ENCODE results near the gene DSEL. TPM values are rescaled to one million over a fixed set of nuclear protein-coding genes. Genes with fewer than 3 reads are reported as not detected.

Gene DSEL
- total and polyA plus RNA-seq, 12 donors: 1.0 to 11.5 (median 4.2) TPM

GRCh38 chr18:67525328-67526099 lies 9.0 kb upstream of the DSEL start:
- intact Hi-C loops (cut with DNase I): no loop called here
- Histone ChIP-seq H3K4me3 (no peak overlapping the region), H3K4me1 (replicated peaks in 1 of 2) (peaks cover 0 to 16% of the 10 kb centered on the region in 2 donors), H3K36me3 (replicated peaks in 1 of 2) (no peaks in the 10 kb centered on the region), H3K27ac (peak overlapping the region in 2 of 5 donors; percentile 15 to 64), H3K9me3 (replicated peaks in 1 of 3) (no peaks in the 10 kb centered on the region), H3K27me3 (no peaks in the 10 kb centered on the region)
- peak; percentile 54 to 86 (median 78) for DNase-seq
- TF ChIP-seq CTCF (IDR thresholded peaks at IDR 0.05) (no peak), POLR2A (IDR thresholded peaks at IDR 0.05) (no peak)
- WGBS, 4 donors: 38 to 63% (median 50%) methylated on average over 3 of the region's 3 CpGs

GRCh38 chr18:67520351-67520921 lies 3.9 kb upstream of the DSEL start:
- Histone ChIP-seq H3K4me1 (replicated peaks in 1 of 2) (peaks cover 6 to 16% of the 10 kb centered on the region in 2 donors), H3K27ac (no peak overlapping the region), H3K9me3 (replicated peaks in 1 of 3) (no peaks in the 10 kb centered on the region), H3K4me3 (no peak overlapping the region), H3K27me3 (no peaks in the 10 kb centered on the region), H3K36me3 (replicated peaks in 1 of 2) (no peaks in the 10 kb centered on the region)
- no peak for TF ChIP-seq CTCF (IDR thresholded peaks at IDR 0.05)
- intact Hi-C loops (cut with DNase I): no loop called here
- DNase-seq: peak in 3 of 7 donors; percentile 7 to 22 (median 18)
- 54 to 68% (median 61%) methylated on average over 2 of the region's 2 CpGs for WGBS, 4 donors

GRCh38 chr18:67519592-67519991 lies 3.1 kb upstream of the DSEL start:
- Histone ChIP-seq H3K4me3 (no peak overlapping the region), H3K9me3 (replicated peaks in 1 of 3) (no peaks in the 10 kb centered on the region), H3K4me1 (replicated peaks in 1 of 2) (peaks cover 9 to 14% of the 10 kb centered on the region in 2 donors), H3K27me3 (no peaks in the 10 kb centered on the region), H3K36me3 (replicated peaks in 1 of 2) (no peaks in the 10 kb centered on the region), H3K27ac (no peak overlapping the region)
- WGBS, 4 donors: 82 to 91% (median 84%) methylated on average over 2 of the region's 2 CpGs
- no peak for TF ChIP-seq POLR2A (IDR thresholded peaks at IDR 0.05)
- TF ChIP-seq CTCF (IDR thresholded peaks at IDR 0.05): no peak
- intact Hi-C loops (cut with DNase I): no loop called here
- no peak for DNase-seq

GRCh38 chr18:67518566-67518965 lies 2.0 kb upstream of the DSEL start:
- 86 to 95% (median 91%) methylated on average over 5 of the region's 5 CpGs for WGBS, 4 donors
- intact Hi-C loops (cut with DNase I): no loop called here

More at GRCh38 chr18:67518566-67518965, 2.0 kb upstream of the DSEL start:
- Histone ChIP-seq H3K9me3 (replicated peaks in 1 of 3) (no peaks in the 10 kb centered on the region), H3K27ac (no peak overlapping the region), H3K27me3 (no peaks in the 10 kb centered on the region), H3K4me1 (replicated peaks in 1 of 2) (peaks cover 9 to 14% of the 10 kb centered on the region in 2 donors), H3K36me3 (replicated peaks in 1 of 2) (no peaks in the 10 kb centered on the region), H3K4me3 (no peak overlapping the region)
- no peak for DNase-seq
- TF ChIP-seq CTCF (IDR thresholded peaks at IDR 0.05) (no peak), POLR2A (IDR thresholded peaks at IDR 0.05) (no peak)
